NCI-H1694 (cell line): ENCODE measurements around the gene RGS12.
A peak's percentile ranks its signal among the peaks of the same experiment; 100 is the strongest.

ENCODE experiments used
- DNase-seq: peaks from one replicate; lab custom pipeline; 2025; lab: John Stamatoyannopoulos, UW

RGS12 gene

GRCh38 chr4:3254302-3255131 lies 38.3 kb upstream of the RGS12 start:
- no peak for DNase-seq

- DNase-seq, result no peak
These were observed 37.1 kb upstream of the RGS12 start for GRCh38 chr4:3255611-3256186.

GRCh38 chr4:3256230-3257102 lies 36.4 kb upstream of the RGS12 start:
- DNase-seq, result no peak

GRCh38 chr4:3257103-3257555 lies 35.7 kb upstream of the RGS12 start:
- DNase-seq, result peak; percentile 26

- DNase-seq, result peak; percentile 13
These were observed 35.0 kb upstream of the RGS12 start for GRCh38 chr4:3257556-3258482.

- no peak for DNase-seq
These were observed 31.2 kb upstream of the RGS12 start for GRCh38 chr4:3261411-3262207.

GRCh38 chr4:3262208-3263052 lies 30.4 kb upstream of the RGS12 start:
- DNase-seq, result no peak

- DNase-seq, result no peak
These were observed 29.6 kb upstream of the RGS12 start for GRCh38 chr4:3263053-3263875.

- DNase-seq, result no peak
These were observed 29.0 kb upstream of the RGS12 start for GRCh38 chr4:3263876-3264193.

- no peak for DNase-seq
These were observed 26.7 kb upstream of the RGS12 start for GRCh38 chr4:3266076-3266475.

- no peak for DNase-seq
These were observed 25.0 kb upstream of the RGS12 start for GRCh38 chr4:3267576-3268394.

GRCh38 chr4:3268395-3269104 lies 24.3 kb upstream of the RGS12 start:
- no peak for DNase-seq

- DNase-seq, result no peak
These were observed 23.5 kb upstream of the RGS12 start for GRCh38 chr4:3269105-3269927.

GRCh38 chr4:3269991-3270611 lies 22.7 kb upstream of the RGS12 start:
- DNase-seq, result no peak

GRCh38 chr4:3271131-3271530 lies 21.7 kb upstream of the RGS12 start:
- no peak for DNase-seq

- no peak for DNase-seq
These were observed 15.8 kb upstream of the RGS12 start for GRCh38 chr4:3276986-3277385.
